HG03045 (cell line): ENCODE measurements around the gene PAFAH2.

Experiments used
- ATAC-seq: cut with Tn5 transposase; IDR thresholded peaks from one replicate; pipeline ENCODE4 v1.9.1; 2021; ENCODE audit warnings: mild to moderate bottlenecking, moderate library complexity; ENCODE audit not compliant: unreplicated experiment

The PAFAH2 gene

DNA sequence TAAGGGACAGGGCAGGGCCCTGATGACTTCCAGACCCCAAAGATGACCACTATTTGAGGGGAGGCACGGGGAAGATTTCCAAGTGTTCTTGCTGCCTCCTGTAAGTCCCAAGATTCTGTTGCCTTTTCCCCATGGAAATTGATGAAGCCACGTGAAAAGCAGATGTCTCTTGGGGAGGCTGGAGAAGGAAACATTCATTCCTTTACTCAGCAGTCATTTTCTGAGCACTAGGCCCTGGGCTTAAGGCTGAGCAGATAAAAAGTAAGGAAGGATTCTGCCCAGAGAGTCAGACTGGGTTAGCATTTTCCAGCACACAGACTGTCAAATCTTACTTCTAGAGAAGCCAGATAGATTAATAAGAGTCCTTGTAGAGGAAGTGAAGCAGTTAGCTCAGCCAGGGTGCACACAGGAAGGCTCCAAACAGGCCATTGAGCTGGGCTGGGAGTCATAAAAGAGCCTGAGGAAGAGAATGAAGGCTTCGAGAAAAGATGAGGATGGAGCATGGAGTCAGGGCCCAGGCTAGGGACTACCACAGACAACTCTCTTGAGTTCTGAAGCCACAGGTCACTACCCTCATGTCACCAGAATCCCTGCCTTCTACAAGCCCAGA, 33.9 kb upstream of the PAFAH2 start:
- ATAC-seq = no peak

DNA sequence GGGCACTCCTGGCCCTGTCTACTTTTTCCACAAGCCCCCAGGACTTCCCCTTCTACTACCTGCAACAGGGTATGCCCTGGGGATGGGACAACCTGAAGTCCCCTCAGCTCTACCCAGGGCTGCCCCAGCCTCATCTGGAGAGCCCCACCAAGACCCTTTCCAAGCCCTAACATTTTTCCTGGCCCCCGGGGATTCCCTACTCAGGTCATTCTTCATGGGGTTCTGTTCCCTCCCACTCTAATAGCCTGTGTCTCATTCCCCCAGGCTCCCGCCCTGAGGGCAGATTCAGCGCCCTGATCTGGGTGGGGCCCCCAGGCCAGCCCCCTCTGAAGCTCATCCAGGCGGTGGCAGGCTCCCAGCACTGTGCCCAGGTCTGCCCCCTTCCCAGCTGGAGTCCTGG, 33.3 kb upstream of the PAFAH2 start:
- no peak for ATAC-seq

DNA sequence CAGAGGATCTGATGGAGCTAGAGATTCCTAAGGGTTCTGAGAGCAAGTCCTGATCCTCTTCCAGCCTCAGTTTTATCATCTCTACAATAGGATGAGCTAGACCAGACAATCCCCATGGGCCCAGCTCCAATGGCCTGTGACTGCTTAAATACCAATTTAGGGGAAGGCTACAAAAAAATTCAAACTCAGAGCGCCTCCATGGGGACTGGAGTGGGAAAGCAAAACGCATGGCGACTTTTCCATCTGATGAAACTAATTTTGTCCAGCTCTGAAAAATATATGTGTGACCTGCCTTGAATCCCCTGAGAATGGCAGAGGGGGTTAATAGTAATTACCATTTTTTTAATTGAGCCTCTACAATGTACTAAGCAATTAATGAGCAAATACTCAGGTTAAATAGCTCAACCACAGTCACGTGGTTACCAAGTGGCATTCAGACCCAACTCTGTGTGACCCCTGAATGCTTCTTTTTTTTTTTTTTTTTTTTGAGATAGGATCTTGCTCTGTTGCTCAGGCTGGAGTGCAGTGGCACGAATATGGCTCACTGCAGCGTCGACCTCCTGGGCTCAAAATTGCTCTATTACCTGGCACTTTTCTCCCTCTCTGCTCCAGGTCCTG, 32.1 kb upstream of the PAFAH2 start:
- ATAC-seq = no peak

DNA sequence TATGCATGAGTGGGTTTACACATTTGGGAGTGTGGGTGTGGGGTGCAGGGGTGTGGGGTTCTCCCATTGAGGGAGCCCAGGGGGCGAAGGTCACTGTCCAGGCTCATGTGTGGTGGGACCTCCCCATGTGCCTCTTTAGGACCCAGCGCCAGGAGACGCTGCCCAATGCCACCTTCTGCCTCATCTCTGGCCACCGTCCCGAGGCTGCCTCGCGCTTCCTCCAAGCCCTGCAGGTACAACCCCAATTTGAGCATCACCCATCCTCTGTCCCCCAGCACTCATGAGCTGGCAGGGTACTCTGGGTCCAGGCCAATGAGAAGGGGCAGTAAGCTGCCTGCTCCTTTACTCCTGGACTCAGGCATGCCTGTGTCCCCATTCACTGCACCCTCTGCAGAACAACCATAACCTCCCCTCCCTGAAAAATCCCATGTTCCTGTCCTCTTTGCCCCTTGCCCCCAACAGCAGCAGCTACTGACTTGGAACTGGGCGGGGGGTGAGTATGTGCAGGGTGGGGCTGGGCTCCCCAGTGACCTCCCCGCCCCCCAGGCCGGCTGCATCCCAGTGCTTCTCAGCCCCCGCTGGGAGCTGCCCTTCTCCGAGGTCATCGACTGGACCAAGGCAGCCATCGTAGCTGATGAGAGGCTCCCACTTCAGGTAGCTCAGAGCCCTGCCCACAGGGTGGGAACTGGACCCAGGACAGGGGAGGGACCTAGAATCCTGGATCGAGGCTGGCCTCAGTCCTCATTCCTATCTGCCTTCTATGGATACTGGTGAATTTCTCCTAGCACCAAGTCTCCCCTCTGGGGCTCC, 31.4 kb upstream of the PAFAH2 start:
- ATAC-seq = no peak

DNA sequence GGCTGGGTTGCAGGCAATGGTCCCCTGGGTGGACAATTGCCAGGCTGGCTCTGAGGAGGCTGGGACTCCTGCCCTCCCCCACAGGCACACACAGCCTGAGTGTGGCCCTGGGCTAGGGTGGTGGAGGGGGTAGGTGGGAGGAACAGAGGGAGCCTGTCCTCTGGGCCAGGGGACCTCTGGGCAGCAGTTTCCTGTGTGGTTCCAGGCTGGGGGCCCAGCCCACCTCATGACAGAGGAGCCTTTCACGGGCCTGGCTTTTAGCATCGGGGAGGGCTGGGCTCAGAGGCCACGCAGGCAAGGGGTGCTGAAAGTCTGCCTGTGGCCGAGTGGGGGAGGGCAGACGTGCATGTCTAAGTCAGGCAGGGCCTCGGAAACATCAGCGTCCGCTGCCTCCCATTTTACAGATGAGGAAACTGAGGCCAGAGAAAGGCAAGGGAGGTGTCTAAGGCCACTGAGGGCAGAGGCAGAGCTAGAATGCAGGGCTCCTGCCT, 30.7 kb upstream of the PAFAH2 start:
- no peak for ATAC-seq

DNA sequence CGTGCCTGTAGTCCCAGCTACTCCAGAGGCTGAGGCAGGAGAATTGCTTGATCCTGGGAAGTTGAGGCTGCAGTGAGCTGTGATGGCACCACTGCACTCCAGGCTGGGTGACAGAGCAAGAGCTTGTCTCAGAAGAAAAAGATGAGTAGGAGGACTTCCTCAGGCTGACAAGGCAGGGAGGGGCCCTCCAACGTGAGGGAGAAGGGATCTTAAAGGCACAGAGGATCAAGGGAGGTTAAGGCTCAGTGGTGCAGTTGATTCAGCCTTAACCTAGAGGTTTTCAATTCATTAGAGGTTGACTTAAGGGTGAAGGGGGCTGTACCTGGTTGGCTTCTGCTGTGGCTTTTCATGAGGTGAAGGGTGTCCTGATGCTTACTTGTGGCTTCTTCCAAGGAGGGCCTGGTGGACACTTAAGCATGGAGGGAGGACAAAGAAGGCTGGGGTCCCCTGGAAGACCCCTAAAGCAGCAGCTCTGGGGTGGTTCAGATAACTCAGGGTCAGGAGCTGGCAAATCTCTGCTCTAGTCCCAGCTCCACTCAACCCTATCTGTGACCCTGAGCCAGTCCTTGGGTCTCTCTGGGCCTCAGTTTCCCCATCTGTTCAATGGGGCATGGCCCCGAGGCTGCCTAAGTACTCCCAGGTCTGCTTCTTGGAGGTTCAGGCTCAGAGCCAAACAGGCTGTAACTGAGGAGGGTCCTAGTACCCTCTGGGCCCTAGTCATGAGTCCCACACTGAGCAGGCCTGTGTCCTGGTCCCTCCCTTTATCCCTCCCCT, 30.0 kb upstream of the PAFAH2 start:
- ATAC-seq = no peak

DNA sequence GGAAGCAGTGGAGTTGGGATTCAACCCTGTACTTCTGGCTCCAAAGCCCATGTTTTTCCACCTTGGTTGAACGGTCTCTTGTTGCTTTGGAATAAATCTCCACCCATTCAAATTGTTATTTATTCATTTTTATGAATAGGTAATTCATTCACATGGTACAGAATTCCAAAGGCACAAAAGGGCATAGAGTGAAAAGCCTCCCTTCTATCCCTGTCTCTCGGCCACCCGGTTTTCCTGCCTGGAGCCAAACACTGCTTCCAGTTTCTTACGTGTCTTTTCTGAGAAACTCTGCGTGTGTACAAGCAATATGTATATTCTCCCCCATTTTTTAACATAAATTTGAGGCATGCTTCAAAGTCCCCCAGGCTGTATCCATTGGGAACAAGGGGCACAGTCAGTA, 27.7 kb upstream of the PAFAH2 start:
- no peak for ATAC-seq

DNA sequence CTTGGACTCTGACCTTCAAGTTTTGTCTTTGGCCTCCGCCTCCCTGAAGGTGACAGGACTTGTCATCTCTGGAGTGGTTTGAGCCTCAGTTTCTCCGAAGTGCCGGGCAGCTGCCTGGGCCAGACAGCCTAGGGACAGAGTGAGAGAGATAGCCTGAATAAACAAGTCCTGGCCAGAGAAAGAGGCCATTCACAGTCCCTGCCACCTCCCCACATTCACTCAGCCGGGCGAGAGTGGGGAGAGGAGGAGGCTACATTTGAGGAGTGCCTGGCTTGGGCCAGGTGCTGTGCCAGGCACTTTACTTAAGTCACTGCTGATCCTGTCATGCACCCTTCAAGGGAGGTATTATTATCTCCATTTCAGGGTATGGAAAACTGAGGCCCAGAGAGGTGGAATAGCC, 27.2 kb upstream of the PAFAH2 start:
- no peak for ATAC-seq

DNA sequence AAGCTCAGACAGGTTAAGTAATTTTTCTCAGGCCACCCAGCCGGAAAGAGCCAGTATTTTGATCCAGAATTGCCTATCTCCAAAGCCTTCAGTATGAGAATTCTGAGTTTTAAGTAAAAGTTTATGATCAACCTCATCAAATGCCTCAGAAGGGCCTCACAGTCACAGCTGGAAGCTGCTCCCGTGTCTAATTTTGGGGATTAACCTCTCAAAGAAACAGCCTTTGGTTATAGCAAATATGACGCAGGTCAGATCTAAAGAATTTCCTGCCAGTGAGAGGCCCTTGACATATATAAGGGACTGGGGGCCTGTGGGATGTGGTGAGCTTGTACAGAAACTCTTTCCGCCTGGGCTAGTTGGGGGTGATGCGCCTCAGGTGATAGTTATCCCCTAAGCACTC, 26.0 kb upstream of the PAFAH2 start:
- no peak for ATAC-seq

DNA sequence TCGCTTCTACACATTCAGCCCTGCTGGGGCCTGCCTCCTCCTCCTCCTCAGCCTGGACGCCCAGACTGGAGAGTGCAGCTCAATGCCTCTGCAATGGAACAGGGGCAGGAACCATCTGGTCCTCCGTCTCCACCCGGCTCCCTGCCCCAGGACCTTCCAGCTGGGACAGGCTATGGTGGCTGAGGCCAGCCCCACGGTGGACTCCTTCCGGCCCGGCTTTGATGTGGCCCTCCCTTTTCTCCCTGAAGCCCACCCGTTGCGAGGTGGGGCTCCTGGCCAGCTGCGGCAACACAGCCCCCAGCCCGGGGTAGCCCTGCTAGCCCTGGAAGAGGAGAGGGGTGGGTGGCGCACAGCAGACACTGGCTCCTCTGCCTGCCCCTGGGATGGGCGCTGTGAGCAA, 25.1 kb upstream of the PAFAH2 start:
- no peak for ATAC-seq

DNA sequence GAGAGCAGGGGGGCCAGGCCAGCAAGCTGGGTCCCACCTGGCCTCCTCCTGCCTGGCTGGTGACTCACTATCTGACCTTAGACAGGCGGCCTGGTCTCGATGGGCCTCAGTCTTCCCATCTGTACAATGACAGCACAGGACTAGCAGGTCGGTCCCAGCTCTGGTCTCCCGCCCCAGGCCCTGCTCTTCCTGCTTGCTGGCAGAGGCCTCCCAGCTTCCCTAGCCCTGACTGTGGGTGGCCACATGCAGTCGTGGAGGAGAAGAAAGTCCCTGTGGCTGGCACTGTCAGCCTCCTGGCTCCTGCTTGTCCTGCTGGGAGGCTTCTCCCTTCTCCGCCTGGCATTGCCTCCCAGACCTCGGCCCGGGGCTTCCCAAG, 24.5 kb upstream of the PAFAH2 start:
- ATAC-seq = no peak

DNA sequence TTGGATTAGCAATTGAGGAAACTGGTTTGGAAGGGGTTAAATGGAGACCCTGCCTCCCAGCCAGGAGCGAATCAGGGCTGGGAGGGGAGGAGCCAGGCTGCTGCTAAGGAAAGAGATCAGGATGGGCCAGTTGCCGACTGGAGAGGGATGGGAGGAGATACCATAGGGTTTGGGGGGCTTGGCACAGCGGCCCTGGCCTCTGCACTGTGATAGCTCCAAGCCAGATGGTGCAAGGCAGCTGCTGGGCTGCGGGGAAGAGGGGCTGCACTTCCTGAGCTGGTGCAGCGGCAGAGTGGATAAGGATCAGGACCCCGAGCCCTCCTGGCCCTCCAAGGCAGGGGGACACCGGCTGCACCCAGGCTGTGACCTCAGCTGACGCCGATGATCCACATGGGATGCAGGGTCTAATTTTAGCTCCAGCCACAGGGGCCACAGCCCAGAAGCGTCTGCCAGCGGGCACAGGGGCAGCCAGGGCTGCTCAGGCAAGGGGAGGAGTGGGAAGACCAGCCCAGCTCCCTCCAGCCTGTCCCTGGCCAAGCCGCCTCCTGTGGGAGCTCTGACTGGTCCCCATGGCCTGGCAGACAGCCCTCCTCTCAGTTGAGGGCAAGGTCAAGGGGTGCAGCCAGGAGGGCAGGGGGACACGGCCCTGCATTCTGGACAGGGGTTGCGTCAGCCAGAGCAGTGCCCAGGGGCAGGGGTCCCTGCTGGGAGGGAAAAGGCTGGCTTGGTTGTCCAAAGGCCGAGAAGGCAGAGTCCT, 24.0 kb upstream of the PAFAH2 start, which contains the start of gene EXTL1:
Gene EXTL1 (plus strand): TSS at position 129 of the 757 bp plus-strand sequence. CDS start 872 bp downstream, outside the sequence.
- ATAC-seq = no peak

DNA sequence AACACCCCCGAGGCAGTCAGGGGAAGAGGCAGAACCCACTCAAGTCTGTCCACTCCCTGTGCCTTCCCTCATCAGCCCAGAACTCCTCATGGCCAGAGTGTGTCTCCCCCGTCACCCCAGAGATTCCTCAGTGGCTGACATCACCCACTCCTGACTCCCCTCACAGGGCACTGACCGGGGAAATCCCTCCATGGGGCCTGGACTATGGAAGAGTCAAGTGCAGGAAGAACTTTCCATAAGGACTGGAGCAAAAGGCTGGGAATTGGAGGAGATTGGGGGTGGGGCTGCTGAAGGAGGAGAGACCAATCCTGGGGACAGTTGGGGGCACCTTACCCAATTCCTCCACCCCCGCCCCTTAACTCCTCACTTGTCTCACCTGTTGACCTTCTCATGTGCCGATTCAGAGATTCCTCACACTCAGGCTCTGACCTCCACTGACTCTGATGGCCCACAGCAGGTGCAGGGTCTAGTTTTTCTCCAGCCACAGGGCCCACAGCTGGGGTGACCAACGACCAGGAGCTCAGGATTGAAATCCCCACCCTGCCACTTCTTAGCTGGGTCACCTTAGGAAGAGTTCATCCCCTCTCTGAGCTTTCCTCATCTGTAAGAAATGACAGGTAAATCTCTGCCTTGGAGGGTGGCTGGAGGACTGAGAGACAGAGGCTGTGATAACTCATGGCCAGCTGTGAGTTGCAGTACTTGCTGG, 23.2 kb upstream of the PAFAH2 start:
- ATAC-seq = no peak

DNA sequence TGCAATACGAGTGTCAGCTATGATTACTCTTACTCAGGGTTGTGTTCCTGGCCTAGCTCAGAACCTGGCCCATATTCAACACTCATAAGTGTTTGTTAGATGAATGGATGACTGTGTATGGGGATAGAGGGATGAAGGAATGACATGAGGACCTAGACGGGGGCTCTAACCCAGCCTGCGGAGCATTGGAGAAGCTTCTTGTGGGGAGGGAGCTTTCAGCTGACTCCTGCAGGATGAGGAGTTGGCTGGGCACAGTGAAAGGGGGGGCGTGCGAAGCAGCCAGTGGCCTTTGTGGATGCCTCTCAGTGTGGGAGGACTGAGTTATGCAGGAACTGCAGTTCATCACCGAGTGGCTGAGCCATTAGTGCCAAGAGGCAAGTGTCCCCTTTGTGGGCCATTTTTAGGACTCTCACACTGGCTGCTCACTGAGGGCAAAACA, 22.5 kb upstream of the PAFAH2 start:
- no peak for ATAC-seq

DNA sequence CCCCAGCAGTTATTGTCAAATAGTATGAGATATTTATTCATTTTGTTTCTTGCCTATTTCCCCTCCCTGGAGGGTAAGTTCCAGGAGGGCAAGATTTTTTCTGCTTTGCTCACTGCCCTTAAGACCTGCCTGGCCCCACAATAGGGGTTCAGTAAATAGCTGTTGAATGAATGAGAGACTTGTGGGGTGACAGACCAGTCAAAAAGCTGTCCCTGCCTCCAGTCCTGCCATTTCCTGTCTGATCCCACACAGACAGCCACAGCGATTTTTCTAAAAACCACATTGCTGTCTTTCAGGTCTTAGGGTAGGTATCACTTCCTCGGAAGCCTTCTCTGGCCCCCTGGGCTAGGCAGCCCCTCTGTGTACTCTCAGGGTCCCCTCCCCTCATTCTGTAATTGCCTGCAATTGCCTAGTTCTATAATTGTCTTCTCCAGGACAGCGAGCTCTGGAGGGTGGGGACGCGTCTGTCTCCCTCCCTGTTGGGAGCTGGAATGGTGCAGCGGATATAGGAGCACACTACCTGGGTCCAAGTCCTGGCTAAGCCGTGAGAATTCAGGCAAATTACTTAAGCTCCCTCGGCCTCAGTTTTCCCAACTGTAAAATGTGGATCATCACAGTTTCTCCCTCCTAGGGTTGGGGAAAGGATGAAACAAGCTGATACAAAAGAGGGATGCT, 21.9 kb upstream of the PAFAH2 start:
- no peak for ATAC-seq

DNA sequence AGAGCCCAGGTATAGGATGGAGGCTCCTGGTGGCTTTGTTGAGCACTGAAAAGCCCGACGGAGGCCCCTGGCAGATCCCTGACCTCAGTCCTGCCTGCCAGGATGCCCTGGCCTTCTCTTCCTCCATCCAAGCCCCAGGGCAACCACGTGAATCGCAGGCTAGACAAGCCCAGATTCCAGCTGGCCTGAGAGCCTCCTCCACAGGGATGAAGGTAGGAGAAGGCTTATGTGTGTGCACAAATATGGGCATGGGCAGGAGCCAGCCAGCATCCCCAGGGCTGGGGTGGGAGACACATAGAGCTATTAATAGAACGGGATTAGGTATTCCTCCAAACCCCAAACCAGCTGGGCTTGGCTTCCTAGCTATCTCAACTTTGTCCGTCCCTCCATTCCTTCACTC, 19.7 kb upstream of the PAFAH2 start:
- no peak for ATAC-seq

DNA sequence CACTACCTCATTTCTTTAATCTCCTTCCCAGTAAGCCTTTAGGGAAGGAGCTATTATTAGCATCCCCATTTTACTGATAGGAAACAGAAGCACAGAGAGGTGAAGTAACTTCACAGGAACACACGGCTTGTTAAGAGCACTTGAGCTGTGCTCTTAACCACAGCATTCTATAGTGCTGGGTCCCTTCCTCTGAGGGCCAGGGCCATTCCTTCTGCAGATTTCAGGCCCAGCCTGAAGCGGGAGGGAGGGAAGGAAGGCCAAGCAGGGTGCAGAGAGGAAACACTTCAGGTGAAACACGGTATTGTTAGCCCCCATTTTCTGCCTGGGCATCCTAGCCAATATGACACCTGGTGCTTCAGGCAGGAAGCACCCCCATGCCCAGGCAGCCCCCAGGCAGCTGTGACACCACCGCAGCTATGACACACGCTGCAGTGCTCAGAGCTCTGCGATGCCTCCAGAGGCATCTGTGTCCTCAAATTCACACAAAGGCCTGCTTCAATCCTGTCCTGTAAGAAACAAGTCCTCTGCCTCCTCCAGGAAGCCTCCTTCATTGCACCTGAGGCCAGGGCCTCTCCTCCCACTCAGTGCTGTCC, 19.2 kb upstream of the PAFAH2 start:
- no peak for ATAC-seq

DNA sequence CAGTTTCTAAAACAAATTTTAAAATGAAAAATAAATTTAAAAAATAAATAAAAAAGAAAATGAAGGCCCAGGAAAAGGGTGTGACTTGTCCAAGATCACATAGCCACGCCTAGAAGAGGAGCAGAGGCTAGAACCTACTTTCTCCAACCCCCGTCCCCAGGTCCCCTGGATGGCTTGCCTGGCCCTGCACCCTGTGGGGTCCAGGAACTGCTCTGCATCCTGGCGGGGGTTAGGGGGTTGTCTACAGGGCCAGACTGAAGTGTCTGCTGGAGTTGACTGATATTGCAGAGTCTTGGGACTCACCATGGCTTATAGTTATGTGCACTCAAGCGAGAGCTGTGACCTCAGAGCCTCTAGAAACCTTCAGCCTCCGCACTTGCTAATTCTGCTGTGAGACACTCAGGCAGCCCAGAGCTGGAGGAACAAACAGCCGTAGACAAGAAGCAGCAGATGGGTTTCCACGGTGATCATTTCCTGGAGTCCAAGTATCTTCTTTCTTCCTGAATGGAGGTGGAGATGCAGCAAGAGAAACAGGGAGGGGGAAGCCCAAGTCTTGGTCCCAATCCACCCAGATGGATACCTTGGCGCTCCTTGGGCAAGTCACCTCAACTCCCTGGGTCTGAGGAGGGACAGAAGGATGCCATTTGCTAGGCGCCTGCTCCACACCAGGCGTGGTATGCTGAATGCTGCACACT, 18.5 kb upstream of the PAFAH2 start:
- ATAC-seq = no peak
